Transverse colon (tissue), 3 donors: ENCODE measurements around the gene C11orf68.

ENCODE experiments used
- EP300 ChIP-seq: sonication (generic); formaldehyde crosslinking; IDR thresholded peaks from one replicate; pipeline ENCODE4 v1.6.1; 2017; ENCODE audit warnings: antibody characterized with exemption, low read depth
- TF ChIP-seq, protein P1 (sequence below), 5 experiments: fragments of 200-600 bp in 3 of 5; fragments of 450-650 bp in 2 of 5; sonication (generic) in 3 of 5; IDR thresholded peaks; 1 replicate in 2 of 5; 2 replicates in 3 of 5; pipeline ENCODE4 v1.5.1; 2016 to 2017; ENCODE audit warnings: antibody characterized with exemption in 5 of 5, inconsistent platforms in 3 of 5, mild to moderate bottlenecking in 2 of 5, moderate library complexity in 1 of 5

DNA sequence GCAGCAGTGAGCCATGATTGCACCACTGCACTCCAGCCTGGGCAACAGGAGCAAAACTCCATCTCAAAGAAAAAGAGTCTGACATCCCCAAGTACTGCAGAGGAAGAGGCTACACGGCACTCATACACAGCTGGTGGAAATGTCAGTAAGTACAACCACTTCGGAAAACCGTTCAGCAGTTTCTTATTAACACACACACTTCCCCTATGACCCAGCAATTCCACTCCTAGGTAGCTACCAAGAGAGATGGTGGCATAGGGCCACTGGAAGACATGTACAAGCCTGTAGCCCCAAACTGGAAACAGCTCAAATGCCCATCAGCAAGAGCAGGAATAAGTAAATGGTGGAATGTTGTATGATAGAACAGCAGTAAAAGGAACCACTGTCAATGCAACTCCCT lies 3.7 kb upstream of the C11orf68 start:
- no peak for TF ChIP-seq EP300
- TF ChIP-seq, protein P1, sequence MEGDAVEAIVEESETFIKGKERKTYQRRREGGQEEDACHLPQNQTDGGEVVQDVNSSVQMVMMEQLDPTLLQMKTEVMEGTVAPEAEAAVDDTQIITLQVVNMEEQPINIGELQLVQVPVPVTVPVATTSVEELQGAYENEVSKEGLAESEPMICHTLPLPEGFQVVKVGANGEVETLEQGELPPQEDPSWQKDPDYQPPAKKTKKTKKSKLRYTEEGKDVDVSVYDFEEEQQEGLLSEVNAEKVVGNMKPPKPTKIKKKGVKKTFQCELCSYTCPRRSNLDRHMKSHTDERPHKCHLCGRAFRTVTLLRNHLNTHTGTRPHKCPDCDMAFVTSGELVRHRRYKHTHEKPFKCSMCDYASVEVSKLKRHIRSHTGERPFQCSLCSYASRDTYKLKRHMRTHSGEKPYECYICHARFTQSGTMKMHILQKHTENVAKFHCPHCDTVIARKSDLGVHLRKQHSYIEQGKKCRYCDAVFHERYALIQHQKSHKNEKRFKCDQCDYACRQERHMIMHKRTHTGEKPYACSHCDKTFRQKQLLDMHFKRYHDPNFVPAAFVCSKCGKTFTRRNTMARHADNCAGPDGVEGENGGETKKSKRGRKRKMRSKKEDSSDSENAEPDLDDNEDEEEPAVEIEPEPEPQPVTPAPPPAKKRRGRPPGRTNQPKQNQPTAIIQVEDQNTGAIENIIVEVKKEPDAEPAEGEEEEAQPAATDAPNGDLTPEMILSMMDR (IDR thresholded peaks at IDR 0.05) = no peak
